Kidney epithelial cell (primary cell): ENCODE results near the gene FLOT2. TPM values are rescaled to one million over a fixed set of nuclear protein-coding genes. Genes with fewer than 3 reads are reported as not detected.
"Not testable (repeated sequence)": the region's sequence is repeated elsewhere in the genome, so short reads cannot be mapped to it uniquely, and the experiment has no call there.

Experiments used
- DNase-seq: peaks from one replicate; pipeline ENCODE4 v3.0.0-alpha.2; 2010; ENCODE audit warnings: low read depth
- H3K27me3 ChIP-seq: 2 replicates; pipeline ENCODE4 v1.6.0; 2011; ENCODE audit warnings: low read length; ENCODE audit not compliant: control insufficient read depth, insufficient read depth
- H3K36me3 ChIP-seq: 2 replicates; pipeline ENCODE4 v1.5.1; 2011; ENCODE audit warnings: low read length; ENCODE audit not compliant: control insufficient read depth, insufficient read depth
- H3K4me3 ChIP-seq: 2 replicates; pipeline ENCODE4 v1.5.1; 2011; ENCODE audit warnings: low read depth, mild to moderate bottlenecking, control low read depth, low read length
- total RNA-seq: library from RNA; depleted of rRNA; stranded (reverse); fragments of >200 nt; gene quantifications from 2 replicates; pipeline ENCODE4 v1.2.3, GENCODE V29; 2015
- TF ChIP-seq, protein P1 (sequence below): IDR thresholded peaks from 2 replicates; pipeline ENCODE4 v1.5.1; 2011; ENCODE audit warnings: mild to moderate bottlenecking, moderate library complexity, low read length, control low read depth, inconsistent platforms; ENCODE audit not compliant: insufficient read depth, poor library complexity, severe bottlenecking

FLOT2 gene
- total RNA-seq, 1 donor from 2014 or later = 55.5 TPM

DNA sequence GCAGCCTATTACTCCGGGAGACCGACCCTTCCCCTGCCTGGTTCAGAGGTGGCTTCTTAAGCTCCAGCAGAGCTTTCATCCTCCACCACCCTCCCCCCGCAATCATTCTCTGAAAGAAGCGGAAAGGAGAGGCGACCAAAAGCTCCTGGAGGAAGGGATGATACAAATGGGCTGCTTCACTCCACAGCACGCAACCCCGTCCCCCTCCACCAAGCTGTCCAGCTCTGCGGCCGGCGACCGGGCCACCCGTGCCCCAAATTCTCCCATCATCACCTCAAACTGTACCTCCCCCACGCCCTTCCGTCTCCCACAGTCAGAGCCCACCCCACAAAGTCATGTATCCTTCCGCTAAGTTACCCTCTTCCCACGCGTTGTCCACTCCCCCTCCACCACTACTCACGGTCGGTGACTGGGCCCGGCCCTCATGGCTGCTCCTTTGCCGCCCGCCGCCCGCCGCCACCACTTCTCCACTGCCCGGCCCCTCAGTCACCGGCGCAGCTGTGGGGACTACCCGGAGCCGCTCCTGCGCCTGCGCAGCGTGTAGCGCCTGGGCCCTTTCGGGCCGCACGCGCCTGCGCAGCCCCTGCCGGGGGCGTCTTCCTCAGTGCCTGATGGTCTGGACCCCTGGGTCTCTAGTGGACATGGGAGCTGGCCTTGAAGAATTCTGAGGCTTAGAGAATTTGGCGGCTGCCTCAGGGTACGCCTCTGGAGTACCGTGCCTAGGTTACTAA, 55.1 kb downstream of the FLOT2 start, which contains the start of gene FAM222B:
FAM222B (minus strand) TSS at position 509 of the 731 bp plus-strand sequence. CDS start 76,123 bp downstream, outside the sequence.
- Histone ChIP-seq H3K4me3 (peak within 1 kb of the TSS; percentile 81), H3K27me3 (no peaks in the 10 kb centered on the region), H3K36me3 (no peaks in the 10 kb centered on the region)
- DNase-seq = no peak
- TF ChIP-seq, protein P1, sequence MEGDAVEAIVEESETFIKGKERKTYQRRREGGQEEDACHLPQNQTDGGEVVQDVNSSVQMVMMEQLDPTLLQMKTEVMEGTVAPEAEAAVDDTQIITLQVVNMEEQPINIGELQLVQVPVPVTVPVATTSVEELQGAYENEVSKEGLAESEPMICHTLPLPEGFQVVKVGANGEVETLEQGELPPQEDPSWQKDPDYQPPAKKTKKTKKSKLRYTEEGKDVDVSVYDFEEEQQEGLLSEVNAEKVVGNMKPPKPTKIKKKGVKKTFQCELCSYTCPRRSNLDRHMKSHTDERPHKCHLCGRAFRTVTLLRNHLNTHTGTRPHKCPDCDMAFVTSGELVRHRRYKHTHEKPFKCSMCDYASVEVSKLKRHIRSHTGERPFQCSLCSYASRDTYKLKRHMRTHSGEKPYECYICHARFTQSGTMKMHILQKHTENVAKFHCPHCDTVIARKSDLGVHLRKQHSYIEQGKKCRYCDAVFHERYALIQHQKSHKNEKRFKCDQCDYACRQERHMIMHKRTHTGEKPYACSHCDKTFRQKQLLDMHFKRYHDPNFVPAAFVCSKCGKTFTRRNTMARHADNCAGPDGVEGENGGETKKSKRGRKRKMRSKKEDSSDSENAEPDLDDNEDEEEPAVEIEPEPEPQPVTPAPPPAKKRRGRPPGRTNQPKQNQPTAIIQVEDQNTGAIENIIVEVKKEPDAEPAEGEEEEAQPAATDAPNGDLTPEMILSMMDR = no peak

- TF ChIP-seq, protein P1 = no peak
- Histone ChIP-seq H3K36me3 (no peaks in the 10 kb centered on the region), H3K4me3 (peak overlapping the region; percentile 81), H3K27me3 (no peaks in the 10 kb centered on the region)
- DNase-seq = no peak
Measured at GRCh38 chr17:28841901-28842281, 55.6 kb downstream of the FLOT2 start.

GRCh38 chr17:28839221-28839620, 58.3 kb downstream of the FLOT2 start:
- H3K27me3 ChIP-seq = no peaks in the 10 kb centered on the region
- no peak overlapping the region for H3K4me3 ChIP-seq
- no peak for DNase-seq
- TF ChIP-seq, protein P1 = no peak
- H3K36me3 ChIP-seq = no peaks in the 10 kb centered on the region

DNA sequence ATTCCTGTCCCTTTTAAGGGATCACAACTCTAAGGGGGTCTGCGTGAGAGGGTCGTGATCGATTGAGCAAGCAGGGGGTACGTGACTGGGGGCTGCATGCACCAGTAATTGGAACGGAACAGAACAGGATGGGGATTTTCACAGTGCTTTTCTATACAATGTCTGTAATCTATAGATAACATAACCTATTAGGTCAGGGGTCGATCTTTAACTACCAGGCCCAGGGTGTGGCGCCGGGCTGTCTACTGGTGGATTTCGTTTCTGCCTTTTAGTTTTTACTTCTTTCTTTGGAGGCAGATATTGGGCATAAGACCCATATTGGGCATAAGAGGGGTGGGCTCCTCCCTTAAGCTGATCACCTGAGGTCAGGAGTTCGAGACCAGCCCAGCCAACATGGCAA, 61.0 kb downstream of the FLOT2 start:
- DNase-seq, H3K36me3 ChIP-seq, H3K4me3 ChIP-seq, H3K27me3 ChIP-seq: not testable (repeated sequence)

- no peak for DNase-seq
- no peak overlapping the region for H3K4me3 ChIP-seq
- TF ChIP-seq, protein P1 = no peak
Measured at GRCh38 chr17:28834420-28834819, 63.1 kb downstream of the FLOT2 start.

More at GRCh38 chr17:28834420-28834819, 63.1 kb downstream of the FLOT2 start:
- H3K36me3 ChIP-seq = peaks cover 2% of the 10 kb centered on the region
- no peaks in the 10 kb centered on the region for H3K27me3 ChIP-seq

Other genes starting within 250 kb of the FLOT2 start
- 41.2 and 65.1 TPM in 2 replicates for gene SDF2, start 235.8 kb downstream of the FLOT2 start, total RNA-seq
- gene SUPT6H, start 235.5 kb downstream of the FLOT2 start, total RNA-seq = 36.7 and 52.9 TPM in 2 replicates
- gene PROCA1, start 185.8 kb downstream of the FLOT2 start, total RNA-seq = 0.58 and 3.7 TPM in 2 replicates
- 283 and 314 TPM in 2 replicates for gene RAB34, start 179.9 kb downstream of the FLOT2 start, total RNA-seq
- 604 and 716 TPM in 2 replicates for gene RPL23A, start 177.7 kb downstream of the FLOT2 start, total RNA-seq
- gene TLCD1, start 171.5 kb downstream of the FLOT2 start, total RNA-seq = 4.7 and 5.1 TPM in 2 replicates
- 4.3 TPM in 2 replicates for gene NEK8, start 168.9 kb downstream of the FLOT2 start, total RNA-seq
- gene TRAF4, start 153.7 kb downstream of the FLOT2 start, total RNA-seq = 163 and 174 TPM in 2 replicates
- gene FAM222B, start 54.9 kb downstream of the FLOT2 start, total RNA-seq = 24.3 and 37.7 TPM in 2 replicates
- 54.9 and 74.1 TPM in 2 replicates for gene ERAL1, start 42.7 kb downstream of the FLOT2 start, total RNA-seq
- gene DHRS13, start 5.3 kb upstream of the FLOT2 start, total RNA-seq = 12.2 and 12.7 TPM in 2 replicates
- 19.6 and 30.8 TPM in 2 replicates for gene PHF12, start 53.8 kb upstream of the FLOT2 start, total RNA-seq
- gene SEZ6, start 108.3 kb upstream of the FLOT2 start, total RNA-seq = not detected in 2 replicates
- 0.29 and 0.34 TPM in 2 replicates for gene PIPOX, start 145.4 kb upstream of the FLOT2 start, total RNA-seq